Uterus (tissue), 4 donors: ENCODE measurements around the gene ACTL7B. TPM values are rescaled to one million over a fixed set of nuclear protein-coding genes. Genes with fewer than 3 reads are reported as not detected.

Experiments
- DNase-seq, 2 donors: peaks; one replicate each; pipeline ENCODE4 v3.0.0-alpha.2; 2019 to 2020
- H3K27ac ChIP-seq, 2 donors: fragments of 200-600 bp; sonication (generic); 1 replicate in 1 of 2; 2 replicates in 1 of 2; pipeline ENCODE4 v1.5.1; 2016 to 2018
- H3K27me3 ChIP-seq, 2 donors: fragments of 200-600 bp; sonication (generic); one replicate each; pipeline ENCODE4 v1.5.1; 2018 to 2019; ENCODE audit warnings: control low read depth in 1 of 2
- H3K36me3 ChIP-seq, 2 donors: fragments of 200-600 bp; sonication (generic); one replicate each; pipeline ENCODE4 v1.5.1; 2019; ENCODE audit warnings: control low read depth in 1 of 2
- H3K4me1 ChIP-seq, 2 donors: fragments of 200-600 bp; sonication (generic); one replicate each; pipeline ENCODE4 v1.5.1; 2018 to 2019; ENCODE audit warnings: control low read depth in 1 of 2
- H3K4me3 ChIP-seq, 2 donors: fragments of 200-600 bp; sonication (generic); 1 replicate in 1 of 2; 2 replicates in 1 of 2; pipeline ENCODE4 v1.5.1; 2018 to 2019; ENCODE audit warnings: mild to moderate bottlenecking in 1 of 2
- H3K9me3 ChIP-seq, 2 donors: fragments of 200-600 bp; sonication (generic); one replicate each; pipeline ENCODE4 v1.5.1; 2019; ENCODE audit warnings: control low read depth in 1 of 2
- POLR2A ChIP-seq, 2 donors: fragments of 450-650 bp; IDR thresholded peaks; one replicate each; pipeline ENCODE4 v1.6.1; 2016; ENCODE audit warnings: antibody characterized with exemption in 2 of 2, mild to moderate bottlenecking in 1 of 2, moderate library complexity in 1 of 2
- intact Hi-C: fragments of 100-400 bp; cut with DNase I; formaldehyde crosslinking; loops from one replicate; pipeline ENCODE4 v1.15.1; 2023; ENCODE audit warnings: low total_unique reads
- total RNA-seq, 4 donors: library from RNA; depleted of rRNA in 3 of 4; stranded (reverse); fragments of >200 nt in 3 of 4; gene quantifications; one replicate each; pipeline versions ENCODE4 v1.1.0 to v1.2.4, GENCODE V29; 2014 to 2023
- TF ChIP-seq, protein P1 (sequence below), 4 experiments: fragments of 200-600 bp in 2 of 4; fragments of 450-650 bp in 2 of 4; sonication (generic) in 2 of 4; IDR thresholded peaks; one replicate each; pipeline ENCODE4 v1.5.1; 2016 to 2019; ENCODE audit warnings: antibody characterized with exemption in 4 of 4, mild to moderate bottlenecking in 2 of 4, moderate library complexity in 1 of 4
- donor health status: DM: yes; HTN: yes; CAD: no.

ACTL7B gene
- total RNA-seq, 4 donors from 2014 or later, result not detected

DNA sequence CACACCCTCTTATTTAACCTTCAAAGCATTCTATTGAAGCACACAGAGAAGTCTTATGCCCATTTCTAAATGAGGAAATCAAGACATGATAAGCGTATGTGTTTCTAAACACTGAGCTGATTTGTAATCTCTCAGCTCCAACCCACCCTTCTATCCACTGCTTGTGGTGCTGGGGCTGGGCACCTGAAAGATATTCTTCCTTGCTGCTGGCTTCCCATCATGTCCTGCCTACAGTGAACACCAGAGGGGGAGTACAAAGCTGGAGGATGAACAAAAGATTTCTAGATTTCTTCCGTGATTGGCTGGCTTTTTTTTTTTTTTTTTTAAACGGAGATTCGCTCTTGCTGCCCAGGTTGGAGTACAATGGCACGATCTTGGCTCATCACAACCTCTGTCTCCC lies 20.6 kb upstream of the ACTL7B start:
- no peak overlapping the region for H3K4me3 ChIP-seq
- peaks cover 0 to 6% of the 10 kb centered on the region in 2 donors for H3K9me3 ChIP-seq
- H3K36me3 ChIP-seq, result no peaks in the 10 kb centered on the region

DNA sequence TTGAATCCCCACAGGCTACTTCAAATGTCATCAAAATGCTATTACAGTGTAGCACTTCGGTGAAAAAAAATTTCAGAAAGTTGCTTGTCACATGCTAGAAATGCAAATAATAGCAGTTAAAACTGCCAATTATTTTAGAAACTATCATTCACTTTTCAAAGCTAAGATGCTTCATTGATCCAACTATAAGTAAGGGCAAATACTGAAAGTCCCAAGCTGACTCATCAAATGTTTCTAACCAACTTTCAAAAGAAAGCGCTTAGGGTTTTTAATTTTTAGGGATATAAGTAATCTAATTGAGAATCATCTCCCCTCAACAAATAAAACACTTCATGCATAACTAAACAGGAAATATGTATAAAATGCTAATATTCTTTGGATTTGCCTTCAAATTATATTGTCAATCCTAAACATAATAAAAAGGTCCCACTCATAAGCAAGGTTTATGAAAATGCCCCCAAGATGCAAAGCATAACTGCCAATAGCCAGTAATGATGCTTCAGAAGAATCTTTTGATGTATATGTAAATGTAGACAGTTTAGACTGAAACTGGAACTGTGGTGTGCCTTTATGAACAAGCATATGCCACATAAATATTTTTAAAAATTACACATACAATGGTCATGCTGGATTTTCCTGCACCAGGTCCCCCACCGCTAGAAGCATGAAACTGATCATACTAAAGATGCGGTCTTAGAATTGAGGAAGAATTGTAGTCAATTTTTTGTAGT lies 18.4 kb upstream of the ACTL7B start:
- TF ChIP-seq POLR2A (IDR thresholded peaks at IDR 0.05), result no peak
- TF ChIP-seq, protein P1, sequence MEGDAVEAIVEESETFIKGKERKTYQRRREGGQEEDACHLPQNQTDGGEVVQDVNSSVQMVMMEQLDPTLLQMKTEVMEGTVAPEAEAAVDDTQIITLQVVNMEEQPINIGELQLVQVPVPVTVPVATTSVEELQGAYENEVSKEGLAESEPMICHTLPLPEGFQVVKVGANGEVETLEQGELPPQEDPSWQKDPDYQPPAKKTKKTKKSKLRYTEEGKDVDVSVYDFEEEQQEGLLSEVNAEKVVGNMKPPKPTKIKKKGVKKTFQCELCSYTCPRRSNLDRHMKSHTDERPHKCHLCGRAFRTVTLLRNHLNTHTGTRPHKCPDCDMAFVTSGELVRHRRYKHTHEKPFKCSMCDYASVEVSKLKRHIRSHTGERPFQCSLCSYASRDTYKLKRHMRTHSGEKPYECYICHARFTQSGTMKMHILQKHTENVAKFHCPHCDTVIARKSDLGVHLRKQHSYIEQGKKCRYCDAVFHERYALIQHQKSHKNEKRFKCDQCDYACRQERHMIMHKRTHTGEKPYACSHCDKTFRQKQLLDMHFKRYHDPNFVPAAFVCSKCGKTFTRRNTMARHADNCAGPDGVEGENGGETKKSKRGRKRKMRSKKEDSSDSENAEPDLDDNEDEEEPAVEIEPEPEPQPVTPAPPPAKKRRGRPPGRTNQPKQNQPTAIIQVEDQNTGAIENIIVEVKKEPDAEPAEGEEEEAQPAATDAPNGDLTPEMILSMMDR (IDR thresholded peaks at IDR 0.05), result no peak
- DNase-seq, result no peak
- no peaks in the 10 kb centered on the region for H3K27me3 ChIP-seq
- H3K36me3 ChIP-seq, result no peaks in the 10 kb centered on the region
- no peak overlapping the region for H3K4me3 ChIP-seq
- H3K4me1 ChIP-seq, result no peaks in the 10 kb centered on the region
- peaks cover 0 to 6% of the 10 kb centered on the region in 2 donors for H3K9me3 ChIP-seq
- H3K27ac ChIP-seq, result no peak overlapping the region
- intact Hi-C loops, result no loop called here

More for the DNA sequence above, 20.6 kb upstream of the ACTL7B start:
- TF ChIP-seq, protein P1 (IDR thresholded peaks at IDR 0.05), result no peak
- no peak for TF ChIP-seq POLR2A (IDR thresholded peaks at IDR 0.05)
- no peak for DNase-seq
- no peak overlapping the region for H3K27ac ChIP-seq
- no peaks in the 10 kb centered on the region for H3K4me1 ChIP-seq
- H3K27me3 ChIP-seq, result no peaks in the 10 kb centered on the region
- intact Hi-C loops, result no loop called here

- intact Hi-C loops, result no loop called here
- Histone ChIP-seq H3K27ac (no peak overlapping the region), H3K27me3 (no peaks in the 10 kb centered on the region), H3K9me3 (peaks cover 0 to 6% of the 10 kb centered on the region in 2 donors), H3K4me1 (no peaks in the 10 kb centered on the region), H3K36me3 (no peaks in the 10 kb centered on the region), H3K4me3 (no peak overlapping the region)
- no peak for DNase-seq
- no peak for TF ChIP-seq POLR2A (IDR thresholded peaks at IDR 0.05)
- TF ChIP-seq, protein P1 (IDR thresholded peaks at IDR 0.05), result no peak
Measured at GRCh38 chr9:108869092-108869725, 13.4 kb upstream of the ACTL7B start.

DNA sequence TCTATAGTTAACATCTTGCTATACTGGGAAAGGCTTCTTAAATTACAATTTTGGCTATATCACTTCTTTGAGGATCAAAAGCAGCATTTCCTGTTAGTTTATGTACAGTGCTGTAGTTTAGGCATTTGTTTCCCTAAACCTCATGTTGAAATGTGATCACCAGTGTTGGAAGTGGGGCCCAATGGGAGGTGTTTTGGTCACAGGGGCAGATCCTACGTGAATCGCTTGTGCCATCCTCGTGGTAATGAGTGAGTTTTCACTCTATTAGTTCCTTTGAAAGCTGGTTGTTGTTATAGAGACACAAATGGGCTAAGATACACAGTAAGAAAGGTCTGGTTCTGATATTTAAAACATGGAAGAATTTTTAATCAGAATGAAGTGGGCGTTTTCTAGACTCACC lies 12.0 kb upstream of the ACTL7B start:
- no peaks in the 10 kb centered on the region for H3K36me3 ChIP-seq
- H3K4me3 ChIP-seq, result no peak overlapping the region
- no peak overlapping the region for H3K27ac ChIP-seq
- no peaks in the 10 kb centered on the region for H3K4me1 ChIP-seq
- DNase-seq, result no peak
- H3K27me3 ChIP-seq, result no peaks in the 10 kb centered on the region
- intact Hi-C loops, result no loop called here
- H3K9me3 ChIP-seq, result peaks cover 0 to 6% of the 10 kb centered on the region in 2 donors
- TF ChIP-seq, protein P1 (IDR thresholded peaks at IDR 0.05), result no peak
- TF ChIP-seq POLR2A (IDR thresholded peaks at IDR 0.05), result no peak

- Histone ChIP-seq H3K36me3 (no peaks in the 10 kb centered on the region), H3K27me3 (no peaks in the 10 kb centered on the region), H3K9me3 (peaks cover 0 to 6% of the 10 kb centered on the region in 2 donors), H3K4me1 (no peaks in the 10 kb centered on the region), H3K4me3 (no peak overlapping the region), H3K27ac (no peak overlapping the region)
- intact Hi-C loops, result no loop called here
- no peak for DNase-seq
- no peak for TF ChIP-seq POLR2A (IDR thresholded peaks at IDR 0.05)
- TF ChIP-seq, protein P1 (IDR thresholded peaks at IDR 0.05), result no peak
Measured at GRCh38 chr9:108867116-108867515, 11.3 kb upstream of the ACTL7B start.
